Neuronal stem cell (in vitro differentiated cells): ENCODE measurements around the gene ZFHX3.
A peak's percentile ranks its signal among the peaks of the same experiment; 100 is the strongest.

Source experiments
- DNase-seq: peaks from one replicate; pipeline ENCODE4 v3.0.0-alpha.2; 2013; ENCODE audit warnings: low spot score
- H2AFZ ChIP-seq: one replicate; pipeline ENCODE4 v1.6.1; 2013; ENCODE audit warnings: mild to moderate bottlenecking, low read length, inconsistent platforms
- H2AK5ac ChIP-seq: 2 replicates; pipeline ENCODE4 v1.6.1; 2013; ENCODE audit warnings: low read depth, mild to moderate bottlenecking, inconsistent platforms, low read length, moderate library complexity, mixed read lengths
- H2BK120ac ChIP-seq: 2 replicates; pipeline ENCODE4 v1.6.1; 2013; ENCODE audit warnings: low read depth, mild to moderate bottlenecking, inconsistent platforms, low read length, moderate library complexity, mixed read lengths
- H2BK12ac ChIP-seq: one replicate; pipeline ENCODE4 v1.6.1; 2013; ENCODE audit warnings: low read length, inconsistent platforms
- H2BK15ac ChIP-seq: 2 replicates; pipeline ENCODE4 v1.6.1; 2013; ENCODE audit warnings: mild to moderate bottlenecking, low read length, inconsistent platforms, mixed read lengths
- H2BK5ac ChIP-seq: one replicate; pipeline ENCODE4 v1.6.1; 2013; ENCODE audit warnings: inconsistent platforms, mild to moderate bottlenecking, low read length, moderate library complexity
- H3K14ac ChIP-seq: one replicate; pipeline ENCODE4 v1.6.1; 2013; ENCODE audit warnings: low read length, inconsistent platforms
- H3K18ac ChIP-seq: 2 replicates; pipeline ENCODE4 v1.6.1; 2013; ENCODE audit warnings: low read length, inconsistent platforms
- H3K23ac ChIP-seq: 2 replicates; pipeline ENCODE4 v1.6.1; 2013; ENCODE audit warnings: low read depth, mild to moderate bottlenecking, mixed read lengths, low read length, inconsistent platforms; ENCODE audit not compliant: poor library complexity
- H3K27ac ChIP-seq: replicated peaks from 3 replicates; pipeline ENCODE4 v1.5.1; 2013; ENCODE audit warnings: low read length, inconsistent platforms
- H3K27me3 ChIP-seq, 3 experiments: 2 replicates each; pipeline ENCODE4 v1.6.1; 2013; ENCODE audit warnings: low read length in 3 of 3, mild to moderate bottlenecking in 2 of 3, inconsistent platforms in 1 of 3, low read depth in 1 of 3, mixed read lengths in 1 of 3, moderate library complexity in 1 of 3; ENCODE audit not compliant: control insufficient read depth in 3 of 3, insufficient read depth in 3 of 3
- H3K36me3 ChIP-seq, 2 donors: replicated peaks in 1 of 2; 2 replicates each; pipeline ENCODE4 v1.6.1; 2013; ENCODE audit warnings: low read length in 2 of 2; ENCODE audit not compliant: control insufficient read depth in 2 of 2, insufficient read depth in 2 of 2
- H3K4ac ChIP-seq: 2 replicates; pipeline ENCODE4 v1.6.1; 2013; ENCODE audit warnings: inconsistent platforms, mild to moderate bottlenecking, low read length, moderate library complexity
- H3K4me1 ChIP-seq, 2 donors: 1 replicate in 1 of 2; 2 replicates in 1 of 2; pipeline ENCODE4 v1.6.1; 2013; ENCODE audit warnings: low read length in 2 of 2, low read depth in 1 of 2; ENCODE audit not compliant: control insufficient read depth in 2 of 2, insufficient read depth in 1 of 2
- H3K4me2 ChIP-seq: one replicate; pipeline ENCODE4 v1.6.1; 2013; ENCODE audit warnings: mild to moderate bottlenecking, low read length, inconsistent platforms; ENCODE audit not compliant: insufficient read depth, poor library complexity, severe bottlenecking
- H3K4me3 ChIP-seq, 2 donors: 2 replicates each; pipeline ENCODE4 v1.5.1; 2013; ENCODE audit warnings: low read length in 2 of 2, mild to moderate bottlenecking in 2 of 2, inconsistent platforms in 1 of 2, moderate library complexity in 1 of 2
- H3K79me1 ChIP-seq: one replicate; pipeline ENCODE4 v1.6.1; 2013; ENCODE audit warnings: low read depth, mild to moderate bottlenecking, inconsistent platforms, low read length, moderate library complexity
- H3K9ac ChIP-seq: one replicate; pipeline ENCODE4 v1.6.1; 2013; ENCODE audit warnings: mild to moderate bottlenecking, low read depth, low read length, inconsistent platforms; ENCODE audit not compliant: poor library complexity
- H3K9me3 ChIP-seq, 2 donors: replicated peaks in 1 of 2; 2 replicates each; pipeline versions ENCODE3 to v1.6.1; 2013; ENCODE audit warnings: low read length in 2 of 2, mild to moderate bottlenecking in 2 of 2, inconsistent platforms in 1 of 2, low read depth in 1 of 2, mixed read lengths in 1 of 2, moderate library complexity in 1 of 2; ENCODE audit not compliant: control insufficient read depth in 2 of 2, insufficient read depth in 1 of 2
- H4K8ac ChIP-seq: one replicate; pipeline ENCODE4 v1.6.1; 2013; ENCODE audit warnings: low read depth, mild to moderate bottlenecking, inconsistent platforms, low read length, moderate library complexity
- H4K91ac ChIP-seq: one replicate; pipeline ENCODE4 v1.6.1; 2013; ENCODE audit warnings: low read length, low read depth, mild to moderate bottlenecking, inconsistent platforms; ENCODE audit not compliant: poor library complexity
- WGBS, 2 donors: extraction: QIAGEN DNeasy Blood & Tissue Kit; methylation state at CpG; one replicate each; pipeline ENCODE4 v1.1.7; 2013; ENCODE audit warnings: missing lambda C conversion rate in 2 of 2, mixed read lengths in 1 of 2; ENCODE audit not compliant: insufficient read length in 2 of 2, insufficient replicate concordance in 1 of 2; ENCODE audit errors: extremely low coverage in 2 of 2; 5-methylcytosine and 5-hydroxymethylcytosine counted together

Gene ZFHX3

GRCh38 chr16:72845322-72846020 is 202.5 kb downstream of the ZFHX3 start:
- H3K9ac ChIP-seq: no peak overlapping the region
- peak overlapping the region; percentile 39 for H2BK120ac ChIP-seq
- peaks cover 41 to 52% of the 10 kb centered on the region in 2 donors for H3K4me1 ChIP-seq
- peak overlapping the region; percentile 57 for H3K18ac ChIP-seq
- no peak overlapping the region for H3K4ac ChIP-seq
- no peak overlapping the region for H2AFZ ChIP-seq
- H2BK12ac ChIP-seq: peak overlapping the region; percentile 93
- peak overlapping the region; percentile 8 for H2BK5ac ChIP-seq
- no peaks in the 10 kb centered on the region for H3K79me1 ChIP-seq
- H3K14ac ChIP-seq: no peak overlapping the region
- peak overlapping the region; percentile 94 for H3K27ac ChIP-seq
- H3K4me3 ChIP-seq: no peak overlapping the region
- no peaks in the 10 kb centered on the region for H3K27me3 ChIP-seq
- H3K36me3 ChIP-seq: peaks cover 0 to 5% of the 10 kb centered on the region in 2 donors
- H2AK5ac ChIP-seq: peak overlapping the region; percentile 73
- DNase-seq: no peak
- H3K4me2 ChIP-seq: no peak overlapping the region
- no peaks in the 10 kb centered on the region for H3K9me3 ChIP-seq
- H2BK15ac ChIP-seq: peak overlapping the region; percentile 23
- no CpG with 5 or more reads among the region's 16 CpGs for WGBS, 2 donors
- no peak overlapping the region for H3K23ac ChIP-seq
- H4K91ac ChIP-seq: no peak overlapping the region
- H4K8ac ChIP-seq: no peak overlapping the region

DNA sequence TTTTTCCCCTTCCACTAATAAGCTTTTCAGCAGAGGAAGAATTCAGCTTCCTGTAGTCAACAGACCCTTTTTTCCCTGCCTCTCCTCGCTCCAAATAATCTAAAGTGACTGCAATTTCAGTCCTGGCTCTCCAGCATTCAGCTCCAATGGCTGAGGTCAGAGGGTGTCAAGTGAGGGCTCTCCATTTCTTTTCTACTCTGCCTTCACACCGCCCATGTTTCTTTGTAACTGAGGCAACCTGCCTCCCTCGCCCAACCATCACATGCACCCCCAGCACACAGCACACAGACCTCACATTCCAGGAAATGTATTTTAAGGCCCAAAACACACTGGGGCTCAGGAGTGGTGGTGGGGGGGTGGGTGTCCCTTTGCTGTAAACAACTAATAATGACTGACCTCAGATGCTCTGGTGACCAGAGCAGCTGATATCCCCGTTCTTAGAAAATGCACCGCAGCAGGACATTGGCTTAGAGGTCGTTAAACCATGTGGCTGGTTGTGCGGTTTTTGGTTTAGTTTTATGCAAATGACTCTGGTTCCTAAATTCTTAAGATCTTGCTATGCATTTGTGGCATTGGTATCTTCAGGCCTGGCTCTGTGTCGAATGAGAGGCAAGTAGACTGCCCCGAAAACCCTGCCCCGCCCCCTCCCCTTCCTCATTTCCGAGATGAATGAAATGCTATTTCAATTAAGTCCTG is 203.6 kb downstream of the ZFHX3 start:
- Histone ChIP-seq H2AK5ac (no peak overlapping the region), H2BK12ac (no peak overlapping the region), H2BK15ac (no peak overlapping the region), H2BK5ac (no peak overlapping the region), H3K9me3 (no peaks in the 10 kb centered on the region), H4K8ac (no peak overlapping the region), H4K91ac (no peak overlapping the region), H3K4me3 (no peak overlapping the region), H3K14ac (no peak overlapping the region), H3K4me2 (peak overlapping the region; percentile 37), H3K9ac (no peak overlapping the region), H3K23ac (no peak overlapping the region), H3K4ac (no peak overlapping the region), H3K4me1 (peaks cover 42 to 52% of the 10 kb centered on the region in 2 donors), H3K27ac (peak overlapping the region; percentile 94), H2BK120ac (no peak overlapping the region), H3K36me3 (peaks cover 0 to 3% of the 10 kb centered on the region in 2 donors), H3K27me3 (no peaks in the 10 kb centered on the region), H2AFZ (no peak overlapping the region), H3K18ac (peak overlapping the region; percentile 11), H3K79me1 (no peaks in the 10 kb centered on the region)
- DNase-seq: peak; percentile 61
- WGBS, 2 donors: no CpG with 5 or more reads among the region's 11 CpGs

- H3K23ac ChIP-seq: no peak overlapping the region
- no peak overlapping the region for H3K18ac ChIP-seq
- peaks cover 0 to 7% of the 10 kb centered on the region in 2 donors for H3K36me3 ChIP-seq
- no peak overlapping the region for H2AFZ ChIP-seq
- no peak overlapping the region for H4K8ac ChIP-seq
- no peak overlapping the region for H2BK120ac ChIP-seq
- H4K91ac ChIP-seq: no peak overlapping the region
- WGBS, 2 donors: no CpG with 5 or more reads among the region's 3 CpGs
- no peak overlapping the region for H2AK5ac ChIP-seq
- no peaks in the 10 kb centered on the region for H3K27me3 ChIP-seq
- no peak for DNase-seq
- H3K14ac ChIP-seq: no peak overlapping the region
- no peaks in the 10 kb centered on the region for H3K9me3 ChIP-seq
- no peak overlapping the region for H3K9ac ChIP-seq
- H3K4me3 ChIP-seq: no peak overlapping the region
- H2BK15ac ChIP-seq: no peak overlapping the region
- H3K79me1 ChIP-seq: no peaks in the 10 kb centered on the region
- peaks cover 33 to 50% of the 10 kb centered on the region in 2 donors for H3K4me1 ChIP-seq
- H3K27ac ChIP-seq: no peak overlapping the region
- H2BK5ac ChIP-seq: no peak overlapping the region
- H3K4ac ChIP-seq: no peak overlapping the region
- no peak overlapping the region for H2BK12ac ChIP-seq
- no peak overlapping the region for H3K4me2 ChIP-seq
These were observed 206.4 kb downstream of the ZFHX3 start for GRCh38 chr16:72841506-72841905.

DNA sequence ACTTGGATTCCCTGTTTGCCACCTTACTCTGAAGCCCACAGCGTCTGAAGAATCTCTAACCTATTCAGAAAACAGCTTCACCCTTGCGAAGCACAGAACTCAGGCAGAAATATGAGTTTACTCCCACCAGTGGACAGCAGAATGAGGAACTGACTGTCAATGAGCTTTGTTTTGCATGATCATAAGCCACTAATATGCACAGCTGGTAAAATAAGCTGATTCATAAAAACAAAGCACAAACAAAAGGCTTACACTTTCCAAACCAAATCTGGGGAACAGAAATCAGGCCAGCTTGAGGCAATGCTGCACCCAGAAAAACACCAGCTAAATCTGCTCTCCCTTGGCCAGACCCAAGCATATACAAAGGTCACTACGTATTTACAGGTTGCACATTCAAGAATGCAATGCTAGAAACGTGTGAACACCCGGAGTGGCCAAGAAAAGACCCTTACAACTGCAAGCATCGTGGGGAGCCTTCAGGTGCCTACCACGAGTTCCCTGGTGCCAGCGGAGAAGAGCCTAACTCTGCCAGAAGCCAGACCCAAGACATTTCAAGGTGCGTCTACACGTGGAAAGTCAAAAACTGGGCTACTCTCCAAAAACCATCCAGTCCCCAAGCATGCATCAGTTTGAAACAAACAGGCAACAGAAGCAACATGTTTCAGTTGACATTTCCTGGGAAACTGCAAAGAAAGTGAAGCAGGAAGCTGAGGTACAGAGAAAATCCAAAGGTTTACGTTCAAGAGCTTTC is 207.1 kb downstream of the ZFHX3 start:
- Histone ChIP-seq H3K4ac (no peak overlapping the region), H3K9me3 (no peaks in the 10 kb centered on the region), H3K27me3 (no peaks in the 10 kb centered on the region), H4K91ac (no peak overlapping the region), H2BK120ac (no peak overlapping the region), H2AK5ac (no peak overlapping the region), H2BK5ac (no peak overlapping the region), H3K4me1 (peaks cover 30 to 44% of the 10 kb centered on the region in 2 donors), H3K18ac (no peak overlapping the region), H3K4me2 (no peak overlapping the region), H2AFZ (no peak overlapping the region), H3K36me3 (peaks cover 0 to 7% of the 10 kb centered on the region in 2 donors), H3K14ac (no peak overlapping the region), H3K9ac (no peak overlapping the region), H2BK15ac (no peak overlapping the region), H4K8ac (no peak overlapping the region), H3K23ac (no peak overlapping the region), H2BK12ac (no peak overlapping the region), H3K27ac (no peak overlapping the region), H3K4me3 (no peak overlapping the region), H3K79me1 (no peaks in the 10 kb centered on the region)
- DNase-seq: no peak
- no CpG with 5 or more reads among the region's 11 CpGs for WGBS, 2 donors
